Psoas muscle (tissue), 8 donors: Measurements from ENCODE around the gene CSF2. TPM values are rescaled to one million over a fixed set of nuclear protein-coding genes. Genes with fewer than 3 reads are reported as not detected.

Source experiments
- ATAC-seq, 4 donors: fragments of 200-7000 bp; cut with Tn5 transposase; one replicate each; pipeline ENCODE4 v1.9.1; 2020; ENCODE audit warnings: moderate library complexity in 3 of 4, mild to moderate bottlenecking in 2 of 4
- DNase-seq, 2 donors: peaks; one replicate each; pipeline ENCODE4 v3.0.0-alpha.2; 2020
- H3K27ac ChIP-seq: fragments of 200-600 bp; one replicate; pipeline ENCODE4 v1.8.0; 2022
- H3K27me3 ChIP-seq, 3 donors: fragments of 200-600 bp in 1 of 3; one replicate each; pipeline versions ENCODE4 v1.6.1 to v1.8.0; 2013 to 2022; ENCODE audit warnings: low read length in 2 of 3, mild to moderate bottlenecking in 2 of 3, moderate library complexity in 1 of 3; ENCODE audit not compliant: insufficient read depth in 3 of 3
- H3K36me3 ChIP-seq, 2 donors: fragments of 200-600 bp in 1 of 2; one replicate each; pipeline versions ENCODE4 v1.6.1 to v1.8.0; 2013 to 2022; ENCODE audit warnings: low read depth in 1 of 2, mild to moderate bottlenecking in 1 of 2, moderate library complexity in 1 of 2; ENCODE audit not compliant: insufficient read depth in 1 of 2
- H3K4me1 ChIP-seq: fragments of 200-600 bp; one replicate; pipeline ENCODE4 v1.8.0; 2022
- H3K4me3 ChIP-seq: fragments of 200-600 bp; one replicate; pipeline ENCODE4 v1.8.0; 2022; ENCODE audit warnings: mild to moderate bottlenecking
- H3K9me3 ChIP-seq: fragments of 200-600 bp; one replicate; pipeline ENCODE4 v1.8.0; 2022
- CTCF ChIP-seq: fragments of 200-600 bp; IDR thresholded peaks from one replicate; pipeline ENCODE4 v1.8.0; 2022; ENCODE audit warnings: antibody characterized with exemption
- WGBS, 3 donors: extraction: QIAGEN DNeasy Blood & Tissue Kit; methylation state at CpG; one replicate each; pipeline versions ENCODE4 v1.1.6 to v1.1.7; 2013; 5-methylcytosine and 5-hydroxymethylcytosine counted together
- intact Hi-C, 2 donors: fragments of 100-400 bp; cut with DNase I; formaldehyde crosslinking; loops; one replicate each; pipeline versions ENCODE4 v1.11.0 to v1.14.2; 2022
- polyA plus RNA-seq, 3 donors: library from polyadenylated mRNA; stranded (reverse); fragments of 200-250 nt; gene quantifications; one replicate each; pipeline ENCODE4 v1.2.3, GENCODE V29; 2013
- total RNA-seq, 4 donors: library from RNA; stranded (reverse); fragmentation: NEBNext Ultra II Directional in 2 of 4; extraction: Animal tissue kit (Norgen Biotek cat#: 25700) in 2 of 4; gene quantifications; one replicate each; pipeline versions ENCODE4 v1.2.1 to v1.2.4, GENCODE V29; 2021 to 2023
- donor health status: healthy with polysubstance abuse.
- donor health status: DM: no; HTN: no; CAD: no; lungs with moderate emphysema.
- donor health status: Bipolar disorder and iron deficiency.
- donor health status: healthy.
- donor health status: DM: yes; HTN: yes; CAD: no.
- donor health status: DM: no; HTN: no; CAD: no.
- donor health status: DM: no; HTN: no; CAD: no.
- donor health status: DM: yes; HTN: yes; CAD: no.

CSF2 gene
- total and polyA plus RNA-seq, 7 donors, result 0.14 TPM; not detected in 6

- intact Hi-C loops, result no loop called here
- H3K9me3 ChIP-seq, result no peaks in the 10 kb centered on the region
- H3K27ac ChIP-seq, result no peak overlapping the region
- TF ChIP-seq CTCF, result no peak
- H3K27me3 ChIP-seq, result no peaks in the 10 kb centered on the region
- DNase-seq, result no peak
- no peak overlapping the region for H3K4me3 ChIP-seq
- peaks cover 4% of the 10 kb centered on the region for H3K4me1 ChIP-seq
- ATAC-seq, result no peak
- no peaks in the 10 kb centered on the region for H3K36me3 ChIP-seq
- WGBS, 3 donors, result 85 to 89% (median 87%) methylated on average over 8 of the region's 8 CpGs
Observed at GRCh38 chr5:132100672-132101261, 27.2 kb downstream of the CSF2 start.

- ATAC-seq (no peak), DNase-seq (no peak)
- no peaks in the 10 kb centered on the region for H3K27me3 ChIP-seq
- H3K4me3 ChIP-seq, result no peak overlapping the region
- no peaks in the 10 kb centered on the region for H3K9me3 ChIP-seq
- TF ChIP-seq CTCF, result no peak
- intact Hi-C loops, result no loop called here
- no peaks in the 10 kb centered on the region for H3K36me3 ChIP-seq
- H3K27ac ChIP-seq, result no peak overlapping the region
- 94 to 97% (median 96%) methylated on average over 6 of the region's 6 CpGs for WGBS, 3 donors
- peaks cover 4% of the 10 kb centered on the region for H3K4me1 ChIP-seq
Observed at GRCh38 chr5:132101385-132101880, 27.8 kb downstream of the CSF2 start.

GRCh38 chr5:132102101-132102701, 28.6 kb downstream of the CSF2 start:
- no peak overlapping the region for H3K4me3 ChIP-seq
- DNase-seq, result no peak
- no peaks in the 10 kb centered on the region for H3K27me3 ChIP-seq
- WGBS, 3 donors, result 86 to 89% (median 87%) methylated on average over 5 of the region's 5 CpGs
- no peak overlapping the region for H3K27ac ChIP-seq
- H3K36me3 ChIP-seq, result no peaks in the 10 kb centered on the region
- intact Hi-C loops, result no loop called here
- no peak for TF ChIP-seq CTCF
- peaks cover 4% of the 10 kb centered on the region for H3K4me1 ChIP-seq
- ATAC-seq, result no peak
- no peaks in the 10 kb centered on the region for H3K9me3 ChIP-seq

GRCh38 chr5:132102944-132103331, 29.3 kb downstream of the CSF2 start:
- H3K36me3 ChIP-seq, result no peaks in the 10 kb centered on the region

More at GRCh38 chr5:132102944-132103331, 29.3 kb downstream of the CSF2 start:
- peaks cover 4% of the 10 kb centered on the region for H3K4me1 ChIP-seq
- DNase-seq, result no peak
- ATAC-seq, result no peak
- no peak overlapping the region for H3K27ac ChIP-seq
- no peaks in the 10 kb centered on the region for H3K27me3 ChIP-seq
- 67 to 85% (median 78%) methylated on average over 3 of the region's 3 CpGs for WGBS, 3 donors
- no peaks in the 10 kb centered on the region for H3K9me3 ChIP-seq
- TF ChIP-seq CTCF, result no peak
- intact Hi-C loops, result no loop called here
- H3K4me3 ChIP-seq, result no peak overlapping the region
